IPS-18c (cell line): Measurements from ENCODE around the gene SAMD11.
A peak's percentile ranks its signal among the peaks of the same experiment; 100 is the strongest.

Source experiments
- H3K4me3 ChIP-seq: 2 replicates; pipeline ENCODE4 v1.7.0; 2013; ENCODE audit warnings: low read depth, mild to moderate bottlenecking, low read length, moderate library complexity; ENCODE audit not compliant: insufficient read depth
- H3K9me3 ChIP-seq: one replicate; pipeline ENCODE4 v1.6.1; 2013; ENCODE audit warnings: mild to moderate bottlenecking, low read length, moderate library complexity; ENCODE audit not compliant: control insufficient read depth, insufficient read depth

SAMD11 gene

DNA sequence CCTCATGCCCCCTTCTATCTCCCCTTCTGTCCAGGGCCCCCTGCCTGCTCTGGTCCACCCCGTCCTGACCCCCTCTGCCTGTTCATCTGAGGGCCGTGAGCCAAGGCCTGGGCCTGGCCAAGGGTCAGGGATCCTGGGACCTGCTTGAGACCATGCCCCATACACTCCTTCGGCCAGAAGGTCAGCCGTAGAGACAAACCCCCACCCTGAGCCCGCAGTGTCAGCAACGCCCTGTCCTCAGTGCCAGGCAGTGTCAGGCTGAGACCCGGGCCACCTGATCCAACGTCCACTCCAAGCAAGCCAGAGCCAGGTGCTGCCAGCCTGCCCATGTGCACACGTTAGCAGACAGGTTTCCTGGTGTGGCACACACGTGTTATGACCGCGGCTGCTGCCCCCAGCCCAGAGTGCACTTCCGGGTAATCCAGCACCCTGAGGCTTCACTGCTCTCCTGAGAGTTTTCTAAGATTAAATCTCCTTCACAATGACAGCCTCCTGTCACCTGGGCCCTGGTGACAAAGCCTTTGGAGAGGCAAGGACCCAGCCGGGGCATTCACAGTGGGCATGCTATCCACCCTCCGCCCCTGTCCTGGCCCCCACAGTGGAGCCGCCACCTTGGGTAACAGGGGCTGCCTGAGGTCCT, 10.1 kb upstream of the SAMD11 start:
- Histone ChIP-seq H3K4me3 (no peak overlapping the region), H3K9me3 (no peaks in the 10 kb centered on the region)

- H3K9me3 ChIP-seq: no peaks in the 10 kb centered on the region
- no peak overlapping the region for H3K4me3 ChIP-seq
These were observed 9.4 kb upstream of the SAMD11 start for GRCh38 chr1:914131-914890.

- no peaks in the 10 kb centered on the region for H3K9me3 ChIP-seq
- no peak overlapping the region for H3K4me3 ChIP-seq
These were observed 8.8 kb upstream of the SAMD11 start for GRCh38 chr1:914891-915280.

- H3K4me3 ChIP-seq: no peak overlapping the region
- H3K9me3 ChIP-seq: no peaks in the 10 kb centered on the region
These were observed 8.2 kb upstream of the SAMD11 start for GRCh38 chr1:915295-916172.

GRCh38 chr1:916173-917075, 7.3 kb upstream of the SAMD11 start:
- H3K4me3 ChIP-seq: no peak overlapping the region
- no peaks in the 10 kb centered on the region for H3K9me3 ChIP-seq

- Histone ChIP-seq H3K4me3 (no peak overlapping the region; the same call in 1 of the 2 replicates), H3K9me3 (no peaks in the 10 kb centered on the region)
These were observed 6.7 kb upstream of the SAMD11 start for GRCh38 chr1:917076-917459.

DNA sequence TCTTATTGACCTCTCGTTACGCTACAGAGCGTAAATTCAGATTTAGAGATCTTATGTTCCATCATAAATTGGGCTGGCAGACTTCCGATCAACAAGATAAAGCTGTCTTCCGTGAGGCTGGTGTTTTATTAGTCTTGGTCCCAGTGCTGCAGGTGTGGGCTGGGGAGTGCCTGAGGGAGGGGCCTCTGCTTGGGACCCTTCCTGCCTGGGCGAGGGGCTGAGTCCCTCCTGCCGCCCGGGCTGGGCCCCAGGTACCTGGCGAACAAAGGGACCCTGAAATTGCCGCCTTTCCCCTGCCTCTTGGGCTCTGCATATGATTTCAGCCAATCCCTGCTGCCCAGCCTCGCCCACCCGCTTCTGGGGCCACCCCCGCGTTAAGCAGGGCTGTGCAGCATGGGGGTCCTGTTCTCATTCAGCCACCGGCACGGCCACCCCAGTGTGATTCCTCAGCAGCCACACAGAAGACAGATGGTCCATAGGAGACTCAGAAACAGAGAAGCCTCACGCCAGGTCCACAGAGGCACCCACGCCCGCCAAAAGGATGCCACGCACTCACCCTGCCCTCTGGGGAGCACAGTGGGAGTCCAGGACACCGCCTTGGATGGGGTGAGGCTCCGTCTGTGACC, 6.1 kb upstream of the SAMD11 start:
- Histone ChIP-seq H3K9me3 (no peaks in the 10 kb centered on the region), H3K4me3 (no peak overlapping the region; the same call in 1 of the 2 replicates)

GRCh38 chr1:918353-918752, 5.4 kb upstream of the SAMD11 start:
- Histone ChIP-seq H3K4me3 (no peak overlapping the region), H3K9me3 (no peaks in the 10 kb centered on the region)

- Histone ChIP-seq H3K4me3 (no peak overlapping the region), H3K9me3 (no peaks in the 10 kb centered on the region)
These were observed 4.9 kb upstream of the SAMD11 start for GRCh38 chr1:918843-919242.

- H3K9me3 ChIP-seq: no peaks in the 10 kb centered on the region
These were observed 4.4 kb upstream of the SAMD11 start for GRCh38 chr1:919271-919872.

DNA sequence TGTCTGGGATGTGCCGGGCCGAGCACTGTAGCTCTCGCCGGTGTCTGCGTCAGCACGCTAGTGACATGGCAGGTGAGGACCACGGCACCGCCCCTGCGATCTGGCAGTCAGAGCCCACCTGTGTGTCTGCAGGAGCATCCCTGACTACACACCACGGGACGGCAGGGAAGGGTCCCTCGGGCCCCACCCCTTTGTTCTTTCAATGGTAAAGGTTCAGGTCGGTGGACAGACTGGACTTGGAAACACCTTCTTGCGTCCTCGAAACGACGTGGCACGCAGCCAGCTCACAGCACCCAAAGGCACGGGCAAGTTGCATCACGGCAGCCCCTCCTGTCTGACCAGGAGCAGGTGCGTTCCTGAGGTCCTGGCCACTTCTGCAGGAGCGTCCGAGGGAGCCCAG, 3.7 kb upstream of the SAMD11 start:
- H3K9me3 ChIP-seq: no peaks in the 10 kb centered on the region
- no peak overlapping the region for H3K4me3 ChIP-seq

More at GRCh38 chr1:919271-919872, 4.4 kb upstream of the SAMD11 start:
- H3K4me3 ChIP-seq: no peak overlapping the region

GRCh38 chr1:920521-920920, 3.2 kb upstream of the SAMD11 start:
- H3K4me3 ChIP-seq: no peak overlapping the region; the same call in 1 of the 2 replicates

GRCh38 chr1:921011-921837, 2.5 kb upstream of the SAMD11 start:
- H3K4me3 ChIP-seq: no peak overlapping the region; the same call in none of the 2 replicates

More at GRCh38 chr1:920521-920920, 3.2 kb upstream of the SAMD11 start:
- no peaks in the 10 kb centered on the region for H3K9me3 ChIP-seq

GRCh38 chr1:923991-924655, 400 bp downstream of the SAMD11 start:
- Histone ChIP-seq H3K4me3 (peak overlapping the region; percentile 46), H3K9me3 (no peaks in the 10 kb centered on the region)

More at GRCh38 chr1:921011-921837, 2.5 kb upstream of the SAMD11 start:
- no peaks in the 10 kb centered on the region for H3K9me3 ChIP-seq
